NCI-H748 (cell line): ENCODE results near the gene CAP2.
"Not testable (repeated sequence)": the region's sequence is repeated elsewhere in the genome, so short reads cannot be mapped to it uniquely, and the experiment has no call there.

Source experiments
- DNase-seq: peaks from one replicate; lab custom pipeline; 2025; ENCODE audit not compliant: unreplicated experiment; lab: John Stamatoyannopoulos, UW

CAP2 gene

DNA sequence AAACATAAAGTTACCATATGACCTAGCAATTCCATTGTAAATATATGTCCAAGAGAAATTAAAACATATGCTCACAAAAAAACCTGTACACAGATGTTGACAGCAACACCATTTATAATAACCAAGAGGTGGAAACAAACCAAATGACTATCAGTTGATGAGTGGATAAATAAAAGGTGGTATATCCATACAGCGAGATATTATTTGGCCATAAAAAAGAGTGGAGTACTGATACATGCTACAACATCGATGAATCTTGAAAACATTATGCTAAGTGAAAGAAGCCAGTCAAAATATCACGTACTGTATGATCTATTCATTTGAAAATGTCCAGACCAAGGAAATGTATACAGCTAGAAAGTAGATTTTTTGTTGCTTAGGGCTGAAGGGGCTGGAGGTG, 2.9 kb downstream of the CAP2 start:
- no peak for DNase-seq

- DNase-seq = no peak
These were observed 4.4 kb downstream of the CAP2 start for GRCh38 chr6:17397764-17398194.

- DNase-seq = not testable (repeated sequence)
These were observed 12.0 kb downstream of the CAP2 start for GRCh38 chr6:17405181-17405943.

GRCh38 chr6:17405944-17406245, 12.5 kb downstream of the CAP2 start:
- DNase-seq = no peak

DNA sequence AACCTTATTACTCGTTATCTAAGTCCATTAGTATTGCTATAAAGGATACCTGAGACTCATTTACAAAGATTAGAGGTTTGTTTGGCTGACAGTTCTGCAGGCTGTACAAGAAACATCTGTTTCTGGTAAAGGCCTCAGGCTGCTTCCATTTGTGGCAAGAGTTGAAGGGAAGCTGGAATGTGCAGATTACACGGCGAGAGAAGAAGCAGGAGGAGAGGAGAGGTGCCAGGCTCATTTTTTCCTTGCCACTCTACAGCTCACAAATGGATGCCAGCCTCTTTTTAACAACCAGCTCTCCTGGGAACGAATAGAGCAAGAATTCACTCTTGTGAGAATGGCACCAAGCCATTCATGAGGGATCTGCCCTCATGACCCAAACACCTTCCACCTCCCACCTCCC, 14.7 kb downstream of the CAP2 start:
- no peak for DNase-seq

DNA sequence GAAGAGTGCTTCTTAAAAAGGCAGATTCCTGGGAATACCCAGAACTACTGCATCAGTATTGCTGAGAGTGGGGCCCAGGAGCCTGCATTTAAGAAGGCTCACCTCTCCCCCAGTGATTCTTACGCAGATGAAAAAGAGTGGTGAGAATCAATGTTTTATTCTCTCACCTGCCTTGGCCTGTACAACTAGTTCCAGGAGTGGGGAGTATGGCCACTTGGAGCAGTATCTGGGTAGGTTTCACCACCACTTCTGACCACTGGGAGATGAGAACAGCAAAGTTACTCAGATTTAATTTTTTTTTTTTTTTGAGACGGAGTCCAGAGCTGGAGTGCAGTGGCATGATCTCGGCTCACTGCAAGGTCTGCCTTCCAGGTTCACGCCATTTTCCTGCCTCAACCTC, 16.9 kb downstream of the CAP2 start:
- DNase-seq = no peak

DNA sequence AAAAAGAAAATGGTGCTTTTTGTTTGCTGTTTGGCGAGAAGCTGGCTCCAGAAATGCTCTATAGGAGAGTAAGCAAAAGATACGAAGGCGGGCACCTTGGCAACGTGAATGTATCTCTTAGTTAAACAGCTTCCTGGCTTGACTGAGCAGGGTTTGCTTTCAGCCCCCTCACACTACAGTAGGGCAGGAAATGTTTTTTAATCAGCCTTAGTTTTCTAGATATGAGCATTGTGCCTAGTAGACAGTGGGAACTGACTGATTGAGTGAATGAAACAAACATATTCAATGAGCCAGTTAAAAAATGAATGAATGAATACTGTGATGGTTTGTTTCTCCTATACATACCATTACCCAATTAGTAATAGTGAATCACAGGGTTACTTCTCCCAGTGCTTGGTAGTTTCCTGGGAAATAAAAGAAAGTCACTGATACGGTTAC, 19.9 kb downstream of the CAP2 start:
- DNase-seq = peak; percentile 12

DNA sequence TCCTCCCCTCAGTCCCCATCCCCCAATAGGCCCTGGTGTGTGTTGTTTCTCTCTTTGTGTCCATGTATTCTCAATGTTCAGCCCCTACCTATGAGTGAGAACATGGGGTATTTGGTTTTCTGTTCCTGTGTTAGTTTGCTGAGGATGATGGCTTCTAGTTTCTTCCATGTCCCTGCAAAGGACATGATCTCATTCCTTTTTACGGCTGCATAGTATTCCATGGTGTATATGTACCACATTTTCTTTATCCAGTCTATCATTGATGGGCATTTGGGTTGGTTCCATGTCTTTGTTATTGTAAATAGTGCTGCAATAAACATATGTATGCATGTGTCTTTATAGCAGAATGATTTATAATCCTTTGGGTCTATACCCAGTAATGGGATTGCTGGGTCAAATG, 21.0 kb downstream of the CAP2 start:
- DNase-seq = not testable (repeated sequence)

GRCh38 chr6:17415321-17415720, 21.9 kb downstream of the CAP2 start:
- peak; percentile 70 for DNase-seq

DNA sequence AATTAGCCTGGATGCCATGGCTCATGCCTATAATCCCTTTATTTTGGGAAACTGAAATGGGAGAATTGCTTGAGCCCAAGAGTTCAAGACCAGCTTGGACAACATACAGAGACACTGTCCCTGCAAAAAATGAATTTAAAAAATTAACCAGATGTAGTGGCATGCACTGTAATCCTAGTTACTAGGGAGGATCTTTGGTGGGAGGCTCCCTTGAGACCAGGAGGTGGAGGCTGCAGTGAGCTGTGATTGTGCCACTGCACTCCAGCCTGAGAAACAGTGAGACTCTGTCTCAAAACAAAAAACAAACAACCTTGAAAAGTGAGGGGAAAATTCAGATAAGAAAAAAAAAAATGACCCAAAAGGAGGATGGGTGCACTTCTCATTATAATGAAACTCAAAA, 23.4 kb downstream of the CAP2 start:
- no peak for DNase-seq

GRCh38 chr6:17417817-17418216, 24.4 kb downstream of the CAP2 start:
- DNase-seq = no peak

- no peak for DNase-seq
These were observed 25.1 kb downstream of the CAP2 start for GRCh38 chr6:17418281-17419188.

DNA sequence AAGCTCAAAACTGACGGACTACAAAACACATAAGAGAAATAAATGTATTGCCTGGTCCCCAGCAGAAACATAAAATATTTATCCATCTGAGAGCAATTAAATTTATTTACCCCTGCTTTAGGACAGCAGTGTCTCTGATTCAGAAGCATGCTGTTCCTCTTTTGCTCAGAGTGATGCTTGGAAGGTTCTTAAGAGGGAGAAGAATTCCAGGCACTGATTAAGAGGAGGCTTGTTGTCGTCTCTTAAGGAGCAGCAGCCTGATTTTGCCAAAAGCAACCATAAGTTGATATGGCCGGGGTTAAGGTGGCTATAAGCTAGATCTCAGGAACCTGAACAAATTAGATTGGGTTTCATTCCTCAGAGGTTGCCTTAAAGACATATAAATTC, 25.8 kb downstream of the CAP2 start:
- no peak for DNase-seq

DNA sequence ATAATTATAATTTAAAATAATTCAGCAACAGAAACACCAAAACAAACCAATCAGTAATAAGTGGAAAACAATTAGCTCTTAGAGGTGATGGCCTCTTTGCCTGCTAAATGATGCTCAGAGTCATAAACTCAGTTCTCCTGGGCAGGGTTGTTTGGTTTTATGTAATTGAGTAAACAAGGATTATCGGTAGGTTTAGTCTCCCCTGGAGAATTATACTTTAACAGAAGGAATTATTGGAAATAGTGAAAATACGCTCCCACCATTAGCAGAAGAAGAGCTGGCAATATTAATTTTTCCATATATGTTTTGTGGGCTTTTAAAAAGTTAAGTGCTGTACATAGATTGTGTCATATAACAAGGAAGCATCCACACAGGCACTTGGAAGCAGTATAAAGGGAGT, 27.0 kb downstream of the CAP2 start:
- DNase-seq = peak; percentile 35

- no peak for DNase-seq
These were observed 28.0 kb downstream of the CAP2 start for GRCh38 chr6:17421406-17421805.

- DNase-seq = no peak
These were observed 29.6 kb downstream of the CAP2 start for GRCh38 chr6:17423026-17423425.

DNA sequence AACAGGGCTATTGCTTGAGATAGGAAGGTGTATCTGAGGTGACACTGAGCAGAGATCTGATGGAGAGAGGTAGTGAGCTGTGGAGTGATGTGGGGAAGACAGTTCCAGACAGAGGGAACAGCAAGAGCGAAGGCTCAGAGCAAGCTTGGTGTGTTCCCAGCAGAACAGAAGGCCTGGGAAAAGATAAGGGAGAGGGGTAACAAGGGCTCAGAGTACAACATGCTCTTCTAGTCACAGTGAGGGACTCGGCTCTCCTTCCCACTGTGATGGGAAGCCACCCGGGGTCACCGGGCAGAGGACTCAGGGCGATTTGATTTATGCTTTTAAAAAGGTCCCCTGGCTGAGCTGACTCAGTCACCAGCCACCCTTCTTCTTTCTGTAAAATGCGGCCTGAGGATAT, 33.7 kb downstream of the CAP2 start:
- DNase-seq = no peak

GRCh38 chr6:17427617-17428016, 34.2 kb downstream of the CAP2 start:
- DNase-seq = no peak

DNA sequence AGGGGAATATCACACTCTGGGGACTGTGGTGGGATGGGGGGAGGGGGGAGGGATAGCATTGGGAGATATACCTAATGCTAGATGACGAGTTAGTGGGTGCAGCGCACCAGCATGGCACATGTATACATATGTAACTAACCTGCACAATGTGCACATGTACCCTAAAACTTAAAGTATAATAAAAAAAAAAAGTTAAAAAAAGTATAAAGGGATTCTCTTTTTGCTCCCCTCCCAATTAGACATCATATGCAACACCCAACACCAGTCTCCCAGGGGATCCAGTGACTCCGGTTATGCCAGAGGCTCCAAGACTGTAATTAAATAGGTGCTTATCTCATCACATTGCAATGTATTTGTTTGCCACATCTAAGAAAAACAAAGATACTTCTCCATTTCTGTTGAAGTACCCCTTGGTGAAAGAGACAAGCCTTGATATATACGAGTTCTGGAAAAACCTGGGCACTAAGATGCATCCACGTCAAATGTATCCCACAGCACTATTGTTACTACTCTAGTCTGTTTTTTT, 35.3 kb downstream of the CAP2 start:
- DNase-seq = not testable (repeated sequence)

- DNase-seq = peak; percentile 59
These were observed 36.1 kb downstream of the CAP2 start for GRCh38 chr6:17429383-17430061.

- no peak for DNase-seq
These were observed 38.2 kb downstream of the CAP2 start for GRCh38 chr6:17431581-17431980.

- no peak for DNase-seq
These were observed 39.0 kb downstream of the CAP2 start for GRCh38 chr6:17432356-17432755.
